Ishikawa (cell line): ENCODE results near the gene TM9SF1.

Experiments used
- CEBPB ChIP-seq: IDR thresholded peaks from 2 replicates; pipeline ENCODE4 v1.6.1; 2012
- CREB1 ChIP-seq: IDR thresholded peaks from 2 replicates; pipeline ENCODE4 v1.6.1; 2012; ENCODE audit warnings: low read depth
- EGR1 ChIP-seq: IDR thresholded peaks from 2 replicates; pipeline ENCODE4 v1.6.1; 2012
- EP300 ChIP-seq: IDR thresholded peaks from 2 replicates; pipeline ENCODE4 v1.6.1; 2012; ENCODE audit warnings: borderline replicate concordance
- FOXM1 ChIP-seq: IDR thresholded peaks from 2 replicates; pipeline ENCODE4 v1.6.1; 2012; ENCODE audit warnings: low read depth, borderline replicate concordance
- MAX ChIP-seq: IDR thresholded peaks from 2 replicates; pipeline ENCODE4 v1.6.1; 2012
- NFIC ChIP-seq: IDR thresholded peaks from 2 replicates; pipeline ENCODE4 v1.6.1; 2012
- RAD21 ChIP-seq: IDR thresholded peaks from 2 replicates; pipeline ENCODE4 v1.6.1; 2012; ENCODE audit warnings: low read depth
- REST ChIP-seq: IDR thresholded peaks from 2 replicates; pipeline ENCODE4 v1.6.1; 2012; ENCODE audit warnings: low read depth, mild to moderate bottlenecking
- TAF1 ChIP-seq: IDR thresholded peaks from 2 replicates; pipeline ENCODE4 v1.6.1; 2012; ENCODE audit warnings: low read depth, mild to moderate bottlenecking
- TCF12 ChIP-seq: IDR thresholded peaks from 2 replicates; pipeline ENCODE4 v1.6.1; 2012; ENCODE audit warnings: low read depth
- TEAD4 ChIP-seq: IDR thresholded peaks from 2 replicates; pipeline ENCODE4 v1.6.1; 2012
- USF1 ChIP-seq: IDR thresholded peaks from 2 replicates; pipeline ENCODE4 v1.6.1; 2012
- YY1 ChIP-seq: IDR thresholded peaks from 2 replicates; pipeline ENCODE4 v1.6.1; 2012; ENCODE audit warnings: low read depth
- ZBTB7A ChIP-seq: IDR thresholded peaks from 2 replicates; pipeline ENCODE4 v1.6.1; 2012; ENCODE audit warnings: low read depth

TM9SF1 gene

GRCh38 chr14:24219521-24219920 lies 24.3 kb upstream of the TM9SF1 start:
- TF ChIP-seq EGR1 (no peak), USF1 (no peak), CEBPB (no peak), REST (no peak), NFIC (no peak), RAD21 (no peak), TEAD4 (no peak)

GRCh38 chr14:24219080-24219479 lies 23.8 kb upstream of the TM9SF1 start:
- no peak for TF ChIP-seq YY1
- no peak for TF ChIP-seq EGR1
- no peak for TF ChIP-seq USF1
- TF ChIP-seq CREB1 = no peak

GRCh38 chr14:24216345-24216699 lies 21.1 kb upstream of the TM9SF1 start:
- TF ChIP-seq TAF1 (no peak), USF1 (no peak), TEAD4 (no peak), NFIC (no peak), TCF12 (no peak), CEBPB (no peak), RAD21 (no peak), EGR1 (no peak), MAX (no peak), EP300 (no peak), YY1 (no peak), REST (no peak), FOXM1 (no peak), ZBTB7A (no peak), CREB1 (no peak)

GRCh38 chr14:24215495-24216344 lies 20.5 kb upstream of the TM9SF1 start, which contains the start of gene MDP1:
MDP1 (minus strand) TSS chr14:24216066; CDS start chr14:24215955, 111 bp downstream.
- TF ChIP-seq CREB1 (peak; percentile 80), ZBTB7A (no peak), EGR1 (no peak), EP300 (no peak; the same call in 1 of the 2 replicates), CEBPB (peak; percentile 94), TEAD4 (no peak), USF1 (no peak), NFIC (no peak), TCF12 (no peak), FOXM1 (no peak), MAX (peak; percentile 70), RAD21 (peak; percentile 62), REST (no peak), YY1 (peak; percentile 87), TAF1 (peak; percentile 63; the same call in 1 of the 2 replicates)
